A673 (cell line): ENCODE data around the gene EIF2B1. TPM values are rescaled to one million over a fixed set of nuclear protein-coding genes. Genes with fewer than 3 reads are reported as not detected.

ENCODE experiments used
- BruUV-seq: library from RNA; stranded (reverse); fragments of 400-500 nt; replicated peaks from 2 replicates; lab custom pipeline; 2021; lab: Mats Ljungman, UMichigan
- CTCF ChIA-PET: fragments of 300-600 bp; sonication (Branson Sonifier 250); formaldehyde crosslinking; loops from one replicate; lab custom pipeline; 2022; ENCODE audit warnings: antibody characterized with exemption; lab: Charles Lee
- POLR2A ChIA-PET: fragments of 300-600 bp; sonication (Branson Sonifier 250); formaldehyde crosslinking; loops from one replicate; lab custom pipeline; 2022; ENCODE audit warnings: antibody characterized with exemption; ENCODE audit not compliant: low non-redundant PET; lab: Charles Lee
- DNase-seq: peaks from one replicate; pipeline ENCODE4 v3.0.0-alpha.2; 2015; ENCODE audit warnings: low spot score
- H3K27ac ChIP-seq: fragments of 200-600 bp; sonication (generic); 2 replicates; pipeline ENCODE4 v1.5.1; 2016; ENCODE audit warnings: mixed run types, low read depth, mild to moderate bottlenecking, mixed read lengths, antibody characterized with exemption, low read length; ENCODE audit not compliant: poor library complexity, severe bottlenecking
- H3K27me3 ChIP-seq: fragments of 200-600 bp; sonication (generic); replicated peaks from 2 replicates; pipeline ENCODE4 v1.6.1; 2017; ENCODE audit warnings: mixed run types, low read depth, mild to moderate bottlenecking, mixed read lengths, antibody characterized with exemption, low read length; ENCODE audit not compliant: insufficient read depth, poor library complexity
- H3K36me3 ChIP-seq: fragments of 200-600 bp; sonication (generic); 2 replicates; pipeline ENCODE4 v1.6.1; 2016; ENCODE audit warnings: mixed run types, mild to moderate bottlenecking, mixed read lengths, antibody characterized with exemption, low read length; ENCODE audit not compliant: insufficient read depth, poor library complexity, severe bottlenecking
- H3K4me1 ChIP-seq: fragments of 200-600 bp; sonication (generic); 2 replicates; pipeline ENCODE4 v1.6.1; 2017; ENCODE audit warnings: mixed run types, mild to moderate bottlenecking, mixed read lengths, antibody characterized with exemption, low read length; ENCODE audit not compliant: insufficient read depth, poor library complexity, severe bottlenecking
- H3K4me3 ChIP-seq: fragments of 200-600 bp; sonication (generic); 2 replicates; pipeline ENCODE4 v1.5.1; 2016; ENCODE audit warnings: low read depth, mixed run types, mild to moderate bottlenecking, mixed read lengths, low read length; ENCODE audit not compliant: poor library complexity, severe bottlenecking
- H3K9me3 ChIP-seq: fragments of 200-600 bp; sonication (generic); 2 replicates; pipeline ENCODE4 v1.6.1; 2016; ENCODE audit warnings: mixed run types, low read depth, mild to moderate bottlenecking, mixed read lengths, antibody characterized with exemption, low read length; ENCODE audit not compliant: poor library complexity, severe bottlenecking
- CTCF ChIP-seq: fragments of 300-800, 200-600 bp; sonication (generic); conservative IDR thresholded peaks from 2 replicates; pipeline ENCODE4 v1.5.1; 2017; ENCODE audit warnings: low read depth, mild to moderate bottlenecking, antibody characterized with exemption, low read length, moderate library complexity, mixed read lengths
- EZH2 ChIP-seq: fragments of 200-600 bp; sonication (generic); IDR thresholded peaks from 2 replicates; pipeline ENCODE4 v1.6.1; 2017; ENCODE audit warnings: borderline replicate concordance, low read depth, mild to moderate bottlenecking, mixed read lengths, antibody characterized with exemption, low read length; ENCODE audit not compliant: poor library complexity, severe bottlenecking
- intact Hi-C: fragments of 100-400 bp; cut with micrococcal nuclease; formaldehyde crosslinking; loops from one replicate; pipeline ENCODE4 v1.10.0; 2022; ENCODE audit not compliant: unreplicated experiment
- total RNA-seq: library from RNA; stranded (reverse); gene quantifications from 2 replicates; pipeline ENCODE4 v1.2.3, GENCODE V29; 2021

The EIF2B1 gene
- total RNA-seq, 1 experiment from 2014 or later = 62.0 TPM

- Histone ChIP-seq H3K27me3 (no peaks in the 10 kb centered on the region), H3K4me3 (peak within 1 kb of the TSS; percentile 96), H3K36me3 (peaks cover 46% of the 10 kb centered on the region), H3K4me1 (peaks cover 6% of the 10 kb centered on the region), H3K27ac (peak within 1 kb of the TSS; percentile 93), H3K9me3 (no peaks in the 10 kb centered on the region)
- DNase-seq = peak; percentile 92
- ChIA-PET POLR2A (interaction anchor here (1.1 kb wide), 1 partner anchor 237 kb away, joined by 10 read pairs; the partner anchor contains the start of gene SBNO1), CTCF (interaction anchor here (1.3 kb wide), 1 partner anchor 17 kb away, joined by 3 read pairs; no protein-coding TSS in a partner anchor)
- intact Hi-C loops = no loop called here
- TF ChIP-seq EZH2 (no peak), CTCF (peak; percentile 51)
- TSS peak; percentile 77 for BruUV-seq
These were observed 31.6 kb downstream of the EIF2B1 start, which contains the start of gene DDX55 for GRCh38 chr12:123601602-123602489. Gene DDX55 (plus strand): TSS chr12:123602099. CDS start chr12:123602149, 50 bp downstream.

- H3K4me1 ChIP-seq = peaks cover 6% of the 10 kb centered on the region
- no peaks in the 10 kb centered on the region for H3K9me3 ChIP-seq
- peaks cover 43% of the 10 kb centered on the region for H3K36me3 ChIP-seq
- H3K4me3 ChIP-seq = no peak overlapping the region
- H3K27ac ChIP-seq = no peak overlapping the region
- intact Hi-C loops = no loop called here
- TF ChIP-seq CTCF (no peak), EZH2 (no peak)
- ChIA-PET CTCF (no interaction called here), POLR2A (interaction anchor here (0.6 kb wide), 1 partner anchor 14 kb away, joined by 3 read pairs; no protein-coding TSS in a partner anchor)
- no TSS peak for BruUV-seq
- no peaks in the 10 kb centered on the region for H3K27me3 ChIP-seq
- DNase-seq = no peak
These were observed 33.8 kb downstream of the EIF2B1 start for GRCh38 chr12:123599721-123600120.

GRCh38 chr12:123599310-123599709 is 34.2 kb downstream of the EIF2B1 start:
- Histone ChIP-seq H3K36me3 (peaks cover 41% of the 10 kb centered on the region), H3K4me1 (peaks cover 6% of the 10 kb centered on the region), H3K9me3 (no peaks in the 10 kb centered on the region), H3K4me3 (no peak overlapping the region), H3K27me3 (no peaks in the 10 kb centered on the region), H3K27ac (no peak overlapping the region)
- no peak for DNase-seq
- intact Hi-C loops = no loop called here
- TF ChIP-seq CTCF (no peak), EZH2 (no peak)
- POLR2A ChIA-PET = no interaction called here
- no TSS peak for BruUV-seq
- CTCF ChIA-PET = no interaction called here
